A673 (cell line): ENCODE measurements around the gene GPR62.

ENCODE experiments used
- CTCF ChIP-seq: fragments of 300-800, 200-600 bp; sonication (generic); conservative IDR thresholded peaks from 2 replicates; pipeline ENCODE4 v1.5.1; 2017; ENCODE audit warnings: low read depth, mild to moderate bottlenecking, antibody characterized with exemption, low read length, moderate library complexity, mixed read lengths
- EZH2 ChIP-seq: fragments of 200-600 bp; sonication (generic); IDR thresholded peaks from 2 replicates; pipeline ENCODE4 v1.6.1; 2017; ENCODE audit warnings: borderline replicate concordance, low read depth, mild to moderate bottlenecking, mixed read lengths, antibody characterized with exemption, low read length; ENCODE audit not compliant: poor library complexity, severe bottlenecking

- TF ChIP-seq CTCF (no peak), EZH2 (no peak)
Measured at GRCh38 chr3:51942603-51943450, 12.4 kb upstream of the GPR62 start.
